Measurements from ENCODE around the gene ZBTB20.

Gene ZBTB20

DNA sequence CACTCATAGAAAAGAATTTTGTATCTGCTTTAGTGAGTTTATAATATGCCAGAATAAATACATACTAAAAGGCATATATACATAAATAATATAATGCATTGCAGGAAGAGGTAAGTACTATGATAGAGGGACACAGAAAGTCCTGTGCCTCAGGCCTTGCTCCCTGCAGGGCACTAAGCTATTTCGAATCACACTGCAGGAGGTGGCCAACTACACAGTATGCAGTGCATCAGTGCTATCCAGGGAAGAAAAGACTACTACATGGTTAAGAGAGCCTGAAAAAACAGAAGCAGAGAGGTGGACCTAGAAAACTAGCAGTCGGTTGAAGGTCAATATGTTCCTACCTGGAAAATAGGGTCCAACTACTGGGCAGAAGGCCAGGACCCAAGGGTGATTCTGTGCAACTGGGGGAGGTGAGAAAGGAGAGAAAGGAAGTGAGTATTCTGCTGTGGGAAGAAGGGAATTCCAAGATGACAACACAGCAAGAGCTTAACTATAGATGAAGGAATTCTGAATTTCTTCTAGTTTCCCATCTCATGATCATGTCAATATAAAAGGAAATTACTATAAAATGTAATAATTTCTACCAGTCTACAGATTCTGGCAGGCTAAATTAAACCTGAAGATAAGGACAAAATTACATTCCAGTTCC is 218.0 kb downstream of the ZBTB20 start:
- no peak for DNase-seq (ENCODE audit: low read depth)

DNA sequence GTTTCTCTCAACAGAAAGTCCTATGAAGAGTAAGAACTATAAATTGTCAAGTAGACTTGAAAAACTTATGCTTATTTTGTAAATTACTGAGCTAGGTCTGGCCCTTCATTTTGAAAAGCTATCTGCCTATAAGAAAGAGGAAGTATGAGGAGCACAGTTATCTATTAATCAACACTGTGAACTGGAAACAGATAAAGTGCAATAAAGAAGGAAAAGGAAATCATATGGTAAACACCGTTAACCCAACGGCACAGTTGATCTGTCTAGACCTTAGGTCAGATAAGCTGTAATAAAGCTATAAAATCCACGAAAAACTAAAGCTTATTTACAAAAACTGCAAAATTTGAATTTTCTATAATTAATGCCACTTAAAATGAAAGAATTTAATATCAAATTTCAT is 242.5 kb downstream of the ZBTB20 start:
- no peak for DNase-seq (ENCODE audit: low read depth)

DNA sequence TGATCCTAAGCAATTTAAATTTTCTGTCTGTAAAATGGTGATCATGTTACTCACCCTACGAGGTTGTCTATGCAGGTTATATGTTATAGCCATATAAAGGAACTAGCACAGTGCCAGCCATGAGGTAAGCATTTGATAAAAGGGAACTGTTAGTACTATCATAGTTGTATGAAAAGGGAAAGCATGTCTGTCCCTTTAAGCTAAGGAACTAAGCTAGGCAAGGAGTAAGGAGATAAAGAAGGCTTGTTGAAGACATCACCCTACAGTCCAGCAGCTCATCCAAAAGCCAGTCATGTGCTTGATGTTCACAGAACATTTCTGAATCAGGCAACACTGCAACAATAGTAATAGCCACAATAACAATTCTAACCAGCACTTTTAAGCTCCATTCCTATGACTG is 243.9 kb downstream of the ZBTB20 start:
- no peak for DNase-seq (ENCODE audit: low read depth)

DNA sequence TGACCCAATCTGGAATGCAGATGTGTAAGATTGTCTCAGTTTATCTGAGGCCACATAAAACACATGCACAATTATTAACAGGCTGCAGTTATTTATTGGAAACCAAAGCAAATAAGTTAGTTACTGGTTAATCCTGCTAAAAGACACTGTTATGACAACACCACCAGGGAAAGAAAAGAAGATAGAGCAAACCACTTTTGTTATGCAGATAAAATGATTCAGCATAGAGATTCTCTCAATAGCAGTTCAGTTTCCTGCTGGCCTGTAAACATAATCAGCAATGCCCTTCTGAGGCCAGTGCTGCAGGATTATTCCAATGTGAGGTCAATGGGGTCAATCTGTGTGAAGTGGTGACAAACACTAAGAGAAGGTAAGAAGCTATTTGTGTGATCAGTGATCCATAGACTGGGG is 244.4 kb downstream of the ZBTB20 start:
- no peak for DNase-seq (ENCODE audit: low read depth)

DNA sequence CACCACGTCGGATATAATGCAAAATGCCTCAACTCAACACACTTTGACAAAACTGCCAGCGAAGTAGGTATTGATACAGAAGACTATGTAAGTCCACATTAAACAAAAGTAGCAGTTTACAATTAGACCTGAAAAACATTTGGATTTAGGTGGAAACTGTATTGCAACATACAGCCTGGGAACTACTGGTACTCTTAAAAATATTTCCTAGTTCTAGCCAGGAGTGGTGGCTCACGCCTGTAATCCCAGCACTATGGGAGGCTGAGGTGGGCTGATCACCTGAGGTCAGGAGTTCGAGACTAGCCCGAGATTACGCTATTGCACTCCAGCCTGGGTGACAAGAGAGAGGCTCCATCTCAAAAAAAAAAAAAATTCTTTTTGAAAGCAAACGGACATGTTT is 246.2 kb downstream of the ZBTB20 start:
- no peak for DNase-seq (ENCODE audit: low read depth)

DNA sequence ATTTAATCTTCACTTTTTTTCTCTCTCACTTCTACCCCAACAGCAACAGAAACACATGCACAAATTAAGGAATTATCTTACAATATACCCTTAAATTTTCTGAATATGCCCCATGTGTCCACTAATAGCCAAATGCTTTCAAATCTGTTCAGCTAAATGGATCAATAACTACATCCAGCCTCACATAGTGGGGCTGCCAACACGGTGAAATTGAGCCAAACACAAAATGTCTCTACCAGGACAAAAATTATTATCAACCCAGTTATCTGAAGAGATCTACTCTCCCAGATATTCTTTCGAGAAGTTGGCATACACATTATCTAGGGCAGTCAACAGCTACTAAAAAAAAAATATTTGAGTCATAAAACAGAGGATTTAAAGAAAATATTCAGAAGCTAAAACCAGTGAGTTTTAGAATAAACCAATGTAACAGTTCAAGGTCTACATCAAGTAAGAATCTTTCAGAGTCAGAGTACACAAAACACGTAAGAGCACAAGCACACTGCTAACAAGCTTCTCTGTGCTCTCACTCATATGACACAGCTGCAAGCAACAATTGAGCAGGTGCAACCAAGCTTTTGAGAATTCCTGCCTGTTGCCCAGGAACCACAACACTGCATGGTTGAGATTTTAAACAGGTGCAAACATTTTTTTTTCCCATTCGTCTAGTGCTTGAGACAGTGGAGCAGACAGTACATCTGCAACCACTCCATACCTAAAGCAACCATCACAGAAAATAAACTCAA is 247.7 kb downstream of the ZBTB20 start:
- DNase-seq (ENCODE audit: low read depth) = no peak

DNA sequence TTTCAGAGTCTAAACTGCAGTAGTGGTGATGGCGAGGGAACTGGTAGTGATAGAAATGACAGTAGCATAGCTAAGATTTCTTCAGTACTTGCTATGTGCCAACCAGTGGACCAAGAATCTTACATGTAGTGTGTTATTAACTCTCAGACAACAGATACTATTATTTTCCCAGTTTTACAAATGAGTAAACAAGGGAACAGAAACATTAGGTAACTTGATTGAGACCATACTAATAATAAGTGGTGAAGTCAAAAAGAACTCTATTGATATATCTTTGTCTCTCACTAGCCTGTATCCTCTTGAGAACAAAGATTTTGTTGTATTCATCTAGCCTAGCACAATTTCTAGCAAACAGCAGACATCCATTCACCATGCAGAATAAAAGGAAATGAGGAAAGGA is 250.1 kb downstream of the ZBTB20 start:
- DNase-seq (ENCODE audit: low read depth) = no peak

DNA sequence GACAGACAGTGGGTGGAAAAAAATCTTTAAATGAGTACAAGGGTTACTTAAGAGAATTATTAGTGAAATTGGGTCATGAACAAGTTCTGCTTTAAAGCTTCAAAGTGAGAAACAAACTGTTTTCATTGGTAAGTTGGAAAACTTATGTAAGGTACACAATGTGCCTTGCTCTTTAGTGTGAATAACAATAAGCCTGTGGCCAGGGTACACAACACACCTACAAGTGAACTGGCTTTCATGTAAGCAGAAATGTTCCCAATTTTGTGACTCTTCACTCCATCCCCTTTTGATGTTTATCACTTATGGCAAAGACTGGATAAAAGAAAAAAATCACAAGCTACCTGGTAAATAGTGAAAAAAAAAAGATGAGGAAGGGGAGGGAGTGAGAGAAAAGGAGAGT is 253.7 kb downstream of the ZBTB20 start:
- no peak for DNase-seq (ENCODE audit: low read depth)

DNA sequence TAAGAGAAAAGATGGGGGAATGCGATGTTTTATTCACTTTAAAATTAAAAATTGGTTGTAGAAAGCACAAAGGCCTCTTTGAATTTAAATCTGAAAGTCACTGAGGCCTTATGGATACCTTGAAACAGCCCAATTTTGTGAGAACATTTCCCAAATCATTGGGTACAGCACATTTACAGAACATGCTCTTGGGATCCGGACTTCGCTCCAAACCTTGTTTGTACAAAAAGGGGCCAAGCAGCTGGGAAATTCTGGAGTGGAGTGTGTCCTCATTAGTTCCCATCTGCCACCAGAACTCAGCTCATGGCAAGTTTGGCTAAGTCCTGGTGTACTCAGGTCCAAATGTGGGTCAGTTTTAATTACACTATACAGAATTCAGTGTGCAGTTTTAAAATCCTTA is 254.2 kb downstream of the ZBTB20 start:
- DNase-seq (ENCODE audit: low read depth) = no peak

DNA sequence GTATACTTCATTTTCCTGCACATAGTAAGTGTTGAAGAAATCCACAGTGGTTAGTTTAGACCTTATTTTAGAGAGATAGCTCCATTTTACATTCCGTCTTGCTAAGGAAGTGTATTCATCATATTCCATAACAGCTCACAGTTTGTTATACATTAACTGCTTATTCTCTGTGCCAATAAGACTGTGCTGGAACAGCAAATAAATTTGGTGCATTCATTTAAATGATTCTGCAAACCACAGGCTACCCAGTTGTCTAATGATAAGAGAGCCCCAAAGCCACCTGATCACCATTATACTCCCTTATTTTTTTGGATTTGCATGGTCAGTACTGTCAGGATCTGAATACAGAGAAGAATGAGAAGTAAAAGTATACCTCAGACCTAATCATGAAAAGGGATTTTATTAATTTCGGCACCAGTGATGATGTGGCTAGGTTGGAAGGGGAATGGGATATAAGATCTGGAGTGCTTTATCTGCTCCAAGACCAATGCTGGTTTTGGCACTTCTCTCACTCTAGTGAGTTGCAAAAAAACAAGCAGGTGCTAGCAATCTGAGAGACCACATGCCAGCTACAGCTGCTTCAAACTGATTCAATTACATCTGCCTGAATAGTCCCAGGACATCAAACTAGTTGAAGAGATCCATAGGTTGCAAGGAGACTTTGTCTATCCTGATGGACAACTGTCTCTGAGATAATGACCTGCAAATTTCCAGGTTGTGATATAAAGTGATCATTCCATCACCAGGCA is 254.8 kb downstream of the ZBTB20 start:
- DNase-seq (ENCODE audit: low read depth) = no peak

DNA sequence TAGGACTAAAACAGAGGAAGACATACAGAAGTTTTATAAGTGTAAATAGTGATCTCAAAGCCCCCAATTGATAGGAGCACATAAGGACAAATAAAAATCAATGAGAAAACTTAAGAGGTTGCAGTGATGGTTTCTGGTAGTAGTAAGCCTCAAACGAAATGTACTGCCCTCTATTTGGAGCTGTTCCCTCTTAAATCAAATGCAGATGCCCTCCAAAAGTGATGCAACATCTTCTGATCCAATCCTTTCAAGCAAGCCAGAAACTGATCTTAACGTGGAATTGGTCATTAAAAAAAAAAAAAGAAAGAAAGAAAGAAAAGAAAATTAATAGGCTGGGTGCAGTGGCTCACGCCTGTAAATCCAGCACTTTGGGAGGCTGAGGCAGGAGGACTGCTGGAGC is 259.3 kb downstream of the ZBTB20 start:
- no peak for DNase-seq (ENCODE audit: low read depth)

DNA sequence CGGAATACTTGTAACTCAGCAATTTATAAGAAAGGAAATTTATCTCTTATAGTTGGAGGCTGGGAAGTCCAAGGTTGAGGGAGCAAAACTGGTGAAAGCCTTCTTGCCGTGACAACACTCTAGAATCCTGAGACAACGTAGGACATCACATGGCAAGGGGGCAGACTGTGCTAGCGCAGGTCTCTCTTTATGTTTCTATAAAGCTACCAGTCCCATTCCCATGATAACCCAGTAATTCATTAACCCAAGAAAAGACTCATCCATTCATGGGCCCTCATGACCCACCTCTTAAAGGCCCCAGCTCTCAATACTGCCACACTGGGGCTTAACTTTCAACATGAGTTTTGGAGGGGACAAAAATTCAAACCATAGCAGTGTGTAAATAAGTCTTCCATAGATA is 260.2 kb downstream of the ZBTB20 start:
- DNase-seq (ENCODE audit: low read depth) = no peak

DNA sequence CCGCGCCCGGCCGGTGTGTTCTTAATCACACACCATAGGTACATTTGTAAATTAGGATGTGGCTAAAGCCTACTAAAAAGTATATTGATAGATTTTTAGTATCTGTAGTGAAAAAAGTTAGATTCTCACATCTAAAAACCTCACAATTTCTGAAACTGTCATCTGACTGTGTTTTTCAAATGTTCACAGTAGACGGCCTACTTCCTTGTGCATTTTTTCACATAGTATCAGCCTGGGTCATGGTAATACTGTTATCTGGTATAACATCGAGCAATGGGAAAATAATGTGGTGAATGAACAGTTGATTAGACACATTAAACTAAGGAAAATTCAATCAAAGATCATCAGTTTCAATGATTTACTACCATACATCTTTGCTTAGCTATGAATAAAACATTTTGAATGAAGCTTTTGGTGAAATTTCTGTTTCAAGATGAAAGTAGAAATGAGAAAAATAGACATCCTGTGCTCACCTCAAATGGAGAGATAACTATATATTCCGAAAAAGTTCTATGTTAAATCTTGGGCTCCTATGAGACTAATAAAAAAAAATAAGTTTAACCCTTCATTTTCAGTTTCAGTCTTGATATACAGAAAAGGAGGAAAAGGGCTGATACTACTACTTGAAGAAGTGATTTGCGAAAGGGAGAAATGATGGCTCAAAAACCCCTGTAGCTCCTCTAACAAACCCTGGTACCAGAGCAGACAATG is 262.7 kb downstream of the ZBTB20 start:
- DNase-seq (ENCODE audit: low read depth) = no peak

DNA sequence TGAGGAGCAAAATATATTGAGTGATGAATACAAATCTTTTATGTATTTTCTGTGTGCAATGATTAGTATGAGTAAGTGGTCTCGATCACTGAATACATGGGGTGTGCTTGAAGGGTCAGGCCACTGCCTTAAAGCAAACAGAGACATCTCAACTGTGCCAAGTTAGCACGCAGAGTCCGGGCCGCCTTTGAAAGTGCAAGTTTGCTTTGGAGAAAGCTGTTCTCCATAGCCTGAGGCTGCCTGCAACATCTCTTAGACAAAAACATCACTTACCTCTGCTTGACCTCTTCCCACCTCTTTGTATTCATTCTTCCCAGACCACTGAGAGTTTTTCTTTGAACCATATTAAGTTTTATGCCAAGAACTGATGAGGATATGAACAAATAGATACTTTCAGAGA is 267.0 kb downstream of the ZBTB20 start:
- DNase-seq (ENCODE audit: low read depth) = no peak

DNA sequence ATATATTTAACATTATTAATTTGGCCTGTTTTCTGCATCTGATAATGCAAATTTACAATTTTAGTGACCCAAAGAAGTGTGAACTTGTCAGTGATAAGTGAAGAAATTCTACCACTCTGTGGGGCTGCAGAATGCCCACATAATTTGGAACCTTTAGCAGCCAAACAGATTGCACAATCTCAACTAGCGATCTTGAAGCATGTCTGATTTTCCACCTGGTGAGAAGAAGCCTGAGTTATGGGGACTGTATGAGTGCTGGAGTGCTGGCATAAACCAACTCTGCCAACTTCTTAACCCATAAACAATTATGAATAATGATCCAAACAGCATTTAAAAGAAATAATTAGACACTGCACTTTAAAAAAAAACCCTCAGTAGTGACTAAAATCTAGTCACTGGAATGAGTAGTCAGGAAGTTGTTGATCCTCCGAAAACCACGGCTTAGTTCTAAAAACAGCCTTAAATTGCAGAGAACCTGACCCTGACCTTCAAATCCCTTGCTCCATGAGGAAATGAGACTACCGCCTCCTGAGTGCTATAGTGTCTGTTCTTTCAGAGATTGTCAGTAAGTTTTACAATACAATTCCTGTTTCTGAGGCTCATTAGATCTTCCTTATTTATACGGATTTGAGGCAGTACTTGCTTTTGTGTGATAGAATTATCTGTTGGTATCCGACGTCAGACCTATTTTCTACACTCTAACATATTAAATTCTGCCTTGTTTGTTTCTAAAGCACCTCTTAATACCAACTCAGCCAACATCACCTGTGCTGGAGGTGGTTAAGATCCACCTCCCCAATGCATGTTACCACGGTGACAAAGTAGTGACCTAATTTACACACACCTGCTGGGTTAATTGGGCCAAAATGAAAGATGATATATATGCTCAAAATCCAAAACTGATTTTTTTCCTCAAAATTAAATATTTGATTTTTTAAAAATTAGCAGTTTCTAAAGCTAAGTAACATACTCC is 267.7 kb downstream of the ZBTB20 start:
- DNase-seq (ENCODE audit: low read depth) = no peak

DNA sequence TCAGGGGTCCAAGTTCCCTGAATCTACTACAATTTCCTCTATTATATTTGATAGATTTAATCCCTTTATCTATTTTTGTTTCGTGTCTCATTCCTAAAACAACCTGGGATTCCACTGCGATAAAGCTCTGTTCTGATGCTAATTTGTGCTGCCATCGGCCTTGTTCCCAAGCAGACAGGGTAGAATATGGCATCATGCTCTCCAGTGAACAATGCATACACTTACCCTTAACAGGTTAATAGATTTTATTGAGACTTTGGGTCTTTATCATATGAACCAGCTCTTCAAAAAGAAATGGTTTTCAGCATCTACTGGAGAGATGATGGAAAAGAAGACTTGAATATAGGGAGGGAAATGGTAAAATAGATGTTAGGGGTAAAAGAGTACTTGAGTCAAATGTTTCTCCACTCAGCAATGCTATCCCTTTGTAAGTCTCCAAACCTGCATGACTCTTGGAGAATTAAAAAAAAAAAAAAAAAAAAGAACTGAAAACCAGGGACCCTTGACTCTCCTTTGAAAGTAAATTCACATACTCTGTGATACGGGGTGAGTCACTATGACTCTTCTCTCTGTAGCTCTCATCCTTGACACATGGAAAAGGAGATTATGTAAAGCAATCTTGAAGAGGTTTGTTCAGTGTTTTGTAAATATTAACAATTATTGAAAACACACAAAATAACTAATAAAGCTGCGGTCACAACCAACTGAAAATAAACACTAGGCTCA is 268.8 kb downstream of the ZBTB20 start:
- no peak for DNase-seq (ENCODE audit: low read depth)

DNA sequence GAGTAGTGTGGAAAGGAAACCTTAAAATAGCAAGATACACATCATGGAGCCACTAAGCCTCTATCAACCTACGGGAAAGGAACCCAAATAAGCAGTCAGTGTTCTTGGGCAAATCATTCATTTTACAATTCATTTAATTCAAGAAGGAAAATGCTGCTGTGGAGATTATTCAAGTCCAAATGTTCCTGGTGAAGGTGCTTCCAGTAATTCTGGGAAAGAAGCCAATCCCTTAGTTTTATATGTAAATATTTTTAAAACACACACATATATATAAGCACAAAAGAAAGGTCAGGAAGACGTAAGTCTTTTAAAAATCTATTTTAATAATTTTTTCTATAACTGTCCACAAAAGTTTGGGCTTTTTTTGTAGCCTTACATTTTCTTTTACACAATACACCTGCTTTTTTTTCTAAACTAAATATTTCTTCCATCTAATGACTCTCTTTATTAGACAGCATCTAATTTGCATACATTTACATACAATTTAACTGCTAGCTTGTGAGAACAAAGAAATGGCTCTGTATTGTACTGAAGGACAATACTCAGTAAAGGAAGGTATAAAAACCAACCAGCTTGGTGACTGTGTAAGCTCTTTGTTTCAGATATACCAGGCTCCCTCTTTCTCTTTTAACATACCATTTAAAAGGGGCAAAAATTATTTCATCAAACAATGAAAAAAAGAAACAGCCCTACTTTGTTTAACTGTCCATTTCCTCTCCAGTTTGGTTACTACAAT is 269.5 kb downstream of the ZBTB20 start:
- DNase-seq (ENCODE audit: low read depth) = no peak

DNA sequence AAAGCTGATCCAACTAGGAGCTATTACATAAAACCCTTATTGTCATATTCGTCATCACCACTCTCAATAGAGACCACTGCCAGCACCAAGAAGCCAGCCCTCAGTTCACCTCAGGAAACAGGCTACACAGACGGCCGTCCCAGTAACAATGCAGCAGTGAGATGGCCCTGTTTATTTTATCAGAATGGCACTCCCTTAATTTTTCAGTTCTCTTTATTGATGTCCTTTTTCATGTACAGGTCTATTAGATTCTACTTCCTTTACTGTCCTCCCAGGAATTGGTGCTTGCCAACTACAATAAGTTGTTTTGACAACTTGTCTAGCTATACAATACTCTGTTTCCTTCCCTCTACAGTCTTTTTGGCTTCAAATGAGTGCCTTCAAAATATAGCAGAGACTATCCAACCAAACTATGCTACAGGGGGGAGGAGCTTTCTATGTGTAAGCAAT is 272.5 kb downstream of the ZBTB20 start:
- no peak for DNase-seq (ENCODE audit: low read depth)

DNA sequence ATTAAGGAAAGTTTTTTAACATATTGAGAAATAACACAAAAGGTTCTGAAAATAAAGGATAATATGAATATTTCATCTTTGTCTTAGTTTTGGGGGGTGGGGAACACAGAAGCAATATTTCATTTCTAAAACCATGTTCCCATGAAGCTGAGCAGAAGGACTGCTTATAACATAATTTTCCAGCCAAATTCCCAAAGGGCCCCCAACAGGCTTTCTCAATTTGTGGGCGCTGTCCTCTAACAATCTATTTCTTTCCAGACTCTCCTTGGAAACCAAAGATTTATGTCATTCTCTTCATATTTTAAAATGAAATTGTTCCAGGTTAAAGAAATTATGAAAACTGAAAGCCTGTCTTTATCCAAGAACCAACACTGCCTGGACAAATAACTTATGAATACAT is 273.5 kb downstream of the ZBTB20 start:
- DNase-seq (ENCODE audit: low read depth) = no peak

DNA sequence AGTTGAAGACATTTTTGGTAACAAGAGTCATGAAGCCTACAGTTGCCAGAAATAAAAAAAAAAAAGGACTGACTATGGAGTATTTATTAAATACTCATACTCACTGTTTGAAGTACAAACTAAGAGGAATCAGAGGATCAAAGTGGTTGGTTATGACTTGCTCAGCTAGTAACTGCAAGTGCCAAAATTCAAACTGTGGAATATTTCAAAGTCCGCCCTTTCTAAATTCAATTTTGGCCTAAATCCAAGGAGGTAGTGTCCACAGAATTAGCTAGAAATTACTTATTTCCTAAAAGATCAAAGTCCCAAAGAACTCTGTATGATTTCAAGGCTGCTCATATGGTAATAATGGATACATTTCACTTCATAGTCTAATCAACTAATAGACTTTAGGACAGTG is 274.5 kb downstream of the ZBTB20 start:
- no peak for DNase-seq (ENCODE audit: low read depth)

All from stimulated activated CD4-positive, alpha-beta T cell treated with anti-CD3 and anti-CD28 coated beads, Interleukin-2, amount 100 ng/mL, for 4 hours (primary cell).